ENCODE data around the gene SPAST. TPM values are rescaled to one million over a fixed set of nuclear protein-coding genes. Genes with fewer than 3 reads are reported as not detected.

Gene SPAST
- total and polyA plus RNA-seq, 2 donors from 2014 or later: 3.8 to 13.6 TPM

GRCh38 chr2:32058130-32058529 lies 5.2 kb upstream of the SPAST start:
- intact Hi-C loops (cut with DNase I): no loop called here
- no peak overlapping the region for H3K9ac ChIP-seq (ENCODE audit: low read length in 3 of 3)
- H3K36me3 ChIP-seq (ENCODE audit: control insufficient read depth in 2 of 3, insufficient read depth in 3 of 3, low read length in 3 of 3): no peaks in the 10 kb centered on the region
- H3K9me3 ChIP-seq (ENCODE audit: control insufficient read depth in 2 of 3, insufficient read depth in 1 of 3, low read length in 3 of 3): no peaks in the 10 kb centered on the region
- DNase-seq (no peak), FAIRE-seq (no peak)
- no peak overlapping the region for H3K27ac ChIP-seq (ENCODE audit: low read depth in 2 of 2, low read length in 2 of 2)
- peaks cover 0 to 2% (median 0%) of the 10 kb centered on the region in 3 donors for H3K4me1 ChIP-seq (ENCODE audit: control insufficient read depth in 2 of 3, insufficient read depth in 2 of 3, low read depth in 1 of 3, low read length in 3 of 3)
- no peaks in the 10 kb centered on the region for H3K27me3 ChIP-seq (ENCODE audit: control insufficient read depth, insufficient read depth, low read length)
- H3K4me3 ChIP-seq (ENCODE audit: low read length in 3 of 3): no peak overlapping the region
- TF ChIP-seq CTCF (IDR thresholded peaks at IDR 0.05; ENCODE audit: borderline replicate concordance, extremely low read depth, insufficient read depth): no peak

- no peak for FAIRE-seq
- H3K36me3 ChIP-seq (ENCODE audit: control insufficient read depth in 2 of 3, insufficient read depth in 3 of 3, low read length in 3 of 3): no peaks in the 10 kb centered on the region
- no peak for TF ChIP-seq CTCF (IDR thresholded peaks at IDR 0.05; ENCODE audit: borderline replicate concordance, extremely low read depth, insufficient read depth)
- H3K27ac ChIP-seq (ENCODE audit: low read depth in 2 of 2, low read length in 2 of 2): no peak overlapping the region
- intact Hi-C loops (cut with DNase I): no loop called here
- no peak overlapping the region for H3K9ac ChIP-seq (ENCODE audit: low read length in 3 of 3)
- no peak for DNase-seq
- no peaks in the 10 kb centered on the region for H3K9me3 ChIP-seq (ENCODE audit: control insufficient read depth in 2 of 3, insufficient read depth in 1 of 3, low read length in 3 of 3)
- peaks cover 0 to 5% (median 0%) of the 10 kb centered on the region in 3 donors for H3K4me1 ChIP-seq (ENCODE audit: control insufficient read depth in 2 of 3, insufficient read depth in 2 of 3, low read depth in 1 of 3, low read length in 3 of 3)
- no peaks in the 10 kb centered on the region for H3K27me3 ChIP-seq (ENCODE audit: control insufficient read depth, insufficient read depth, low read length)
- no peak overlapping the region for H3K4me3 ChIP-seq (ENCODE audit: low read length in 3 of 3)
These were observed 3.1 kb upstream of the SPAST start for GRCh38 chr2:32060266-32060665.

DNA sequence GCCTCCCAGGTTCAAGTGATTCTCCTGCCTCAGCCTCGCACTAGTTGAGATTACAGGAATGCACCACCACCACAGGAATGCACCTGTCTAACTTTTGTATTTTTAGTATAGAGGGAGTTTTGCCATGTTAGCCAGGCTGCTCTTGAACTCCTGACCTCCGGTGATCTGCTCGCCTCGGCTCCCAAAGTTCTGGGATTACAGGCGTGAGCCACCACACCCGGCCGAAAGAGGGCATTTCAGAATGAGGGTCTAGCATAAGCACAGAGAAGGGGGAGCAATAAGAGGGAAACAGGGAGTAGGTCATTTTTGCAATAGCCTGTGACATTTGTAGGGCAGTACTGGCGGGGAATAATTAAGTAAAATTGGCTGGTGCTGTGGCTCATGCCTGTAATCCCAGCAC lies 1.9 kb upstream of the SPAST start:
- H3K9ac ChIP-seq (ENCODE audit: low read length in 3 of 3): no peak overlapping the region
- no peaks in the 10 kb centered on the region for H3K27me3 ChIP-seq (ENCODE audit: control insufficient read depth, insufficient read depth, low read length)
- no peak for FAIRE-seq
- no peak for TF ChIP-seq CTCF (IDR thresholded peaks at IDR 0.05; ENCODE audit: borderline replicate concordance, extremely low read depth, insufficient read depth)
- no peak for DNase-seq
- no peaks in the 10 kb centered on the region for H3K9me3 ChIP-seq (ENCODE audit: control insufficient read depth in 2 of 3, insufficient read depth in 1 of 3, low read length in 3 of 3)
- H3K27ac ChIP-seq (ENCODE audit: low read depth in 2 of 2, low read length in 2 of 2): no peak overlapping the region
- no peak overlapping the region for H3K4me3 ChIP-seq (ENCODE audit: low read length in 3 of 3)
- no peaks in the 10 kb centered on the region for H3K36me3 ChIP-seq (ENCODE audit: control insufficient read depth in 2 of 3, insufficient read depth in 3 of 3, low read length in 3 of 3)
- peaks cover 0 to 8% (median 0%) of the 10 kb centered on the region in 3 donors for H3K4me1 ChIP-seq (ENCODE audit: control insufficient read depth in 2 of 3, insufficient read depth in 2 of 3, low read depth in 1 of 3, low read length in 3 of 3)
- intact Hi-C loops (cut with DNase I): no loop called here

All from kidney (tissue), 14 donors.